Caco-2 (cell line): ENCODE measurements around the gene KRTCAP2. TPM values are rescaled to one million over a fixed set of nuclear protein-coding genes. Genes with fewer than 3 reads are reported as not detected.

ENCODE experiments used
- BruUV-seq: library from RNA; stranded (reverse); fragments of 400-500 nt; replicated peaks from 2 replicates; lab custom pipeline; 2021; lab: Mats Ljungman, UMichigan
- CTCF ChIA-PET: fragments of 300-600 bp; sonication (Branson Sonifier 250); formaldehyde crosslinking; loops from one replicate; lab custom pipeline; 2022; ENCODE audit warnings: antibody characterized with exemption; lab: Charles Lee
- POLR2A ChIA-PET: fragments of 300-600 bp; sonication (Branson Sonifier 250); formaldehyde crosslinking; loops from one replicate; lab custom pipeline; 2022; ENCODE audit warnings: antibody characterized with exemption; lab: Charles Lee
- DNase-seq, 2 experiments: peaks; one replicate each; pipeline versions ENCODE4 v3.0.0 to v3.0.0-alpha.2; 2020 to 2022
- H3K27me3 ChIP-seq: replicated peaks from 2 replicates; pipeline ENCODE4 v1.6.0; 2011; ENCODE audit warnings: low read length; ENCODE audit not compliant: control insufficient read depth, insufficient read depth
- H3K36me3 ChIP-seq: 2 replicates; pipeline ENCODE4 v1.5.1; 2011; ENCODE audit warnings: low read length; ENCODE audit not compliant: control insufficient read depth, insufficient read depth
- H3K4me1 ChIP-seq: fragments of 250-450 bp; sonication (Bioruptor Pico); 2 replicates; pipeline ENCODE4 v1.5.1; 2020; ENCODE audit warnings: mild to moderate bottlenecking
- H3K4me3 ChIP-seq: 2 replicates; pipeline ENCODE4 v1.5.1; 2011; ENCODE audit warnings: low read depth, mild to moderate bottlenecking, control low read depth, low read length
- H3K9me3 ChIP-seq: fragments of 250-450 bp; sonication (Bioruptor Pico); 2 replicates; pipeline ENCODE4 v1.5.1; 2020; ENCODE audit warnings: mild to moderate bottlenecking, moderate library complexity
- H3K27ac Mint-ChIP-seq: one replicate; pipeline ENCODE4 v1.8.0; 2022; ENCODE audit warnings: mixed read lengths; ENCODE audit not compliant: unreplicated experiment
- H3K27me3 Mint-ChIP-seq: one replicate; pipeline ENCODE4 v1.8.0; 2022; ENCODE audit warnings: mixed read lengths; ENCODE audit not compliant: insufficient read depth, unreplicated experiment
- H3K36me3 Mint-ChIP-seq: one replicate; pipeline ENCODE4 v1.8.0; 2022; ENCODE audit warnings: mild to moderate bottlenecking, mixed read lengths; ENCODE audit not compliant: insufficient read depth, unreplicated experiment
- H3K4me1 Mint-ChIP-seq: one replicate; pipeline ENCODE4 v1.8.0; 2022; ENCODE audit warnings: low read depth, mixed read lengths; ENCODE audit not compliant: unreplicated experiment
- H3K4me3 Mint-ChIP-seq: one replicate; pipeline ENCODE4 v1.8.0; 2022; ENCODE audit warnings: mild to moderate bottlenecking, moderate library complexity, mixed read lengths; ENCODE audit not compliant: unreplicated experiment
- H3K9me3 Mint-ChIP-seq: one replicate; pipeline ENCODE4 v1.8.0; 2022; ENCODE audit warnings: mixed read lengths; ENCODE audit not compliant: unreplicated experiment
- CTCF ChIP-seq, 2 experiments: fragments of 200-600 bp in 1 of 2; IDR thresholded peaks; 1 replicate in 1 of 2; 2 replicates in 1 of 2; pipeline versions ENCODE4 v1.5.1 to v1.8.0; 2011 to 2022; ENCODE audit warnings: antibody characterized with exemption in 1 of 2, control low read depth in 1 of 2, inconsistent platforms in 1 of 2, low read depth in 1 of 2, low read length in 1 of 2, mild to moderate bottlenecking in 1 of 2, moderate library complexity in 1 of 2; ENCODE audit not compliant: insufficient read depth in 1 of 2, severe bottlenecking in 1 of 2, unreplicated experiment in 1 of 2
- intact Hi-C: fragments of 100-400 bp; cut with micrococcal nuclease; formaldehyde crosslinking; loops from one replicate; pipeline ENCODE4 v1.10.0; 2022; ENCODE audit not compliant: unreplicated experiment
- total RNA-seq: library from RNA; stranded (reverse); gene quantifications from 2 replicates; pipeline ENCODE4 v1.2.3, GENCODE V29; 2022

The KRTCAP2 gene
- total RNA-seq, 1 experiment from 2014 or later = 215 TPM

GRCh38 chr1:155177192-155177917 lies 4.3 kb upstream of the KRTCAP2 start:
- POLR2A ChIA-PET = no interaction called here
- DNase-seq = no peak

GRCh38 chr1:155176544-155177071 lies 3.5 kb upstream of the KRTCAP2 start:
- H3K9me3 Mint-ChIP-seq = no peaks in the 10 kb centered on the region
- CTCF ChIA-PET = interaction anchor here (0.6 to 2.7 kb wide), 5 partner anchors 9 to 50 kb away, joined by 3 to 24 read pairs (median 5); no protein-coding TSS in a partner anchor
- no TSS peak for BruUV-seq
- no peaks in the 10 kb centered on the region for H3K36me3 ChIP-seq
- no peaks in the 10 kb centered on the region for H3K27me3 ChIP-seq
- intact Hi-C loops = loop anchor here (1.0 to 2.0 kb wide), 2 partner anchors 16 to 50 kb away; no protein-coding TSS in a partner anchor
- TF ChIP-seq CTCF (IDR thresholded peaks at IDR 0.05; ENCODE audit: insufficient read depth in 1 of 2, low read depth in 1 of 2, low read length in 1 of 2, severe bottlenecking in 1 of 2, unreplicated experiment in 1 of 2) = peak; percentile 79 to 92
- H3K9me3 ChIP-seq = no peaks in the 10 kb centered on the region
- POLR2A ChIA-PET = no interaction called here
- H3K27ac Mint-ChIP-seq = no peak overlapping the region
- peaks cover 16% of the 10 kb centered on the region; the same call in 1 of the 2 replicates for H3K4me1 ChIP-seq
- DNase-seq = peak; percentile 76 to 84
- H3K4me1 Mint-ChIP-seq = peaks cover 19% of the 10 kb centered on the region
- no peaks in the 10 kb centered on the region for H3K27me3 Mint-ChIP-seq
- H3K4me3 ChIP-seq = no peak overlapping the region
- H3K36me3 Mint-ChIP-seq = peaks cover 14% of the 10 kb centered on the region
- no peak overlapping the region for H3K4me3 Mint-ChIP-seq

More at GRCh38 chr1:155177192-155177917, 4.3 kb upstream of the KRTCAP2 start:
- Mint-ChIP-seq H3K27me3 (no peaks in the 10 kb centered on the region), H3K27ac (no peak overlapping the region), H3K4me1 (peaks cover 19% of the 10 kb centered on the region), H3K4me3 (no peak overlapping the region), H3K36me3 (peaks cover 9% of the 10 kb centered on the region), H3K9me3 (no peaks in the 10 kb centered on the region)
- CTCF ChIA-PET = interaction anchor here (0.6 to 2.7 kb wide), 4 partner anchors 10 to 50 kb away, joined by 3 to 24 read pairs (median 4); no protein-coding TSS in a partner anchor
- intact Hi-C loops = loop anchor here (2.0 kb wide), 1 partner anchor 15 kb away; no protein-coding TSS in a partner anchor
- Histone ChIP-seq H3K4me1 (peaks cover 11% of the 10 kb centered on the region; the same call in 1 of the 2 replicates), H3K9me3 (no peaks in the 10 kb centered on the region), H3K27me3 (no peaks in the 10 kb centered on the region), H3K36me3 (no peaks in the 10 kb centered on the region), H3K4me3 (no peak overlapping the region)
- TF ChIP-seq CTCF (IDR thresholded peaks at IDR 0.05; ENCODE audit: insufficient read depth in 1 of 2, low read depth in 1 of 2, low read length in 1 of 2, severe bottlenecking in 1 of 2, unreplicated experiment in 1 of 2) = no peak
- BruUV-seq = no TSS peak

GRCh38 chr1:155175927-155176371 lies 2.8 kb upstream of the KRTCAP2 start:
- no peaks in the 10 kb centered on the region for H3K9me3 ChIP-seq
- intact Hi-C loops = loop anchor here (1.0 to 2.0 kb wide), 2 partner anchors 17 to 50 kb away; no protein-coding TSS in a partner anchor
- CTCF ChIA-PET = interaction anchor here (0.6 to 2.6 kb wide), 4 partner anchors 16 to 148 kb away, joined by 3 to 20 read pairs (median 6); no protein-coding TSS in a partner anchor
- no peak for TF ChIP-seq CTCF (IDR thresholded peaks at IDR 0.05; ENCODE audit: insufficient read depth in 1 of 2, low read depth in 1 of 2, low read length in 1 of 2, severe bottlenecking in 1 of 2, unreplicated experiment in 1 of 2)
- peaks cover 16% of the 10 kb centered on the region; the same call in 1 of the 2 replicates for H3K4me1 ChIP-seq
- H3K4me3 Mint-ChIP-seq = no peak overlapping the region
- peaks cover 14% of the 10 kb centered on the region for H3K36me3 Mint-ChIP-seq
- H3K27me3 ChIP-seq = no peaks in the 10 kb centered on the region
- no peak overlapping the region for H3K4me3 ChIP-seq
- H3K36me3 ChIP-seq = no peaks in the 10 kb centered on the region
- H3K9me3 Mint-ChIP-seq = no peaks in the 10 kb centered on the region
- no peak for DNase-seq
- H3K27me3 Mint-ChIP-seq = no peaks in the 10 kb centered on the region
- POLR2A ChIA-PET = no interaction called here
- BruUV-seq = no TSS peak
- peaks cover 19% of the 10 kb centered on the region for H3K4me1 Mint-ChIP-seq
- H3K27ac Mint-ChIP-seq = no peak overlapping the region
